Activated CD8-positive, alpha-beta memory T cell treated with anti-CD3 and anti-CD28 coated beads, Interleukin-2, amount 50 U/mL, for 24 hours (primary cell): ENCODE results near the gene MYO15B.
"Not testable (repeated sequence)": the region's sequence is repeated elsewhere in the genome, so short reads cannot be mapped to it uniquely, and the experiment has no call there.

Experiments used
- DNase-seq: peaks from one replicate; pipeline ENCODE4 v3.0.0-alpha.2; 2020; ENCODE audit errors: extremely low read depth

Gene MYO15B

DNA sequence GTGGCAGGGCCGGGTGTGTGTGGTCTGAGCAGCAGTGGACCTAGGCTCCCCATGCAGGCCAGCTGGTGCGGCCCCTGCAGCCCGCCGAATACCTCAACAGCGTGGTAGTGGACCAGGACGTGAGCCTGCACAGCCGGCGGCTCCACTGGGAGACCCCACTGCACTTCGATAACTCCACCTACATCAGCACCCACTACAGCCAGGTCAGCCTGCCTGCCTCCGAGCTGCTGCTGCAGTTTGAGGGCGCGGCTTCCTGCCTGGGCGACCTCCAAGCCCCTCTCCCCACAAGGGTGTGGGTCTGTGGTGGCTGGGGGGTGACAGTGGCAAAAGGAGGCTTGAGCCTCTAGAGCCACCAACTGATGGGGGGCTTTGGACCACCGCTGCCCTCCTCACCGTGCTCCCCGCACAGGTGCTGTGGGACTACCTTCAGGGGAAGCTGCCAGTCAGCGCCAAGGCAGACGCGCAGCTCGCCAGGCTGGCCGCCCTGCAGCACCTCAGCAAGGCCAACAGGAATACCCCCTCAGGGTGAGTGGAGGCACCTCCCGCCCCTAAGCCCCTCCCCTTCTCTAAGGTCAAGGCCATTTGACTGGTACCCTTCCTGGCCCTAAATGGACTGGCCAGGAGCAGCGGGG is 37.2 kb downstream of the MYO15B start:
- DNase-seq: no peak

DNA sequence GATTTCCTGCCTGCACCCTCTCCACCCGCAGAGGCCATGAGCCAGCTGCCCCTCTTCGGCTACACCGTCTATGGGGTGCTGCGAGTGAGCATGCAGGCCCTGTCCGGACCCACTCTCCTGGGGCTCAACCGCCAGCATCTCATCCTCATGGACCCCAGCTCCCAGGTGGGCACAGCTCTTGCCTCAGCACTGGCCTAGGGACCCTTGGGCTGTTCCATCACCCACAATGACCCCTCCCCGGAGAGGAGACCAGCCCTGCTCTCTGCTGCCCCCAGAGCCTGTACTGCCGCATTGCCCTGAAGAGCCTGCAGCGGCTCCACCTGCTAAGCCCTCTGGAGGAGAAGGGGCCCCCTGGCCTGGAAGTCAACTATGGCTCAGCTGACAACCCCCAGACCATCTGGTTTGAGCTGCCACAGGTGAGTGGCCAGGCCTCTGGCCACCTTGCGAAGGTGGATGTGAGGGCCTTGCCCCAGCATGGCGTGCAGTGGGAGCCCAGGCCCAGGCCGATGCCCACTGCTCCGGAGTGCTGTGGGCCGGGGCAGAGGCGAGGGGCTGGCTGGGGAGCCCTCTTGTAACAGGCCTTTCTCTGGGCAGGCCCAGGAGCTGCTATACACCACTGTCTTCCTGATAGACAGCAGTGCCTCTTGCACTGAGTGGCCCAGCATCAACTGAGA is 38.4 kb downstream of the MYO15B start:
- DNase-seq: no peak

DNA sequence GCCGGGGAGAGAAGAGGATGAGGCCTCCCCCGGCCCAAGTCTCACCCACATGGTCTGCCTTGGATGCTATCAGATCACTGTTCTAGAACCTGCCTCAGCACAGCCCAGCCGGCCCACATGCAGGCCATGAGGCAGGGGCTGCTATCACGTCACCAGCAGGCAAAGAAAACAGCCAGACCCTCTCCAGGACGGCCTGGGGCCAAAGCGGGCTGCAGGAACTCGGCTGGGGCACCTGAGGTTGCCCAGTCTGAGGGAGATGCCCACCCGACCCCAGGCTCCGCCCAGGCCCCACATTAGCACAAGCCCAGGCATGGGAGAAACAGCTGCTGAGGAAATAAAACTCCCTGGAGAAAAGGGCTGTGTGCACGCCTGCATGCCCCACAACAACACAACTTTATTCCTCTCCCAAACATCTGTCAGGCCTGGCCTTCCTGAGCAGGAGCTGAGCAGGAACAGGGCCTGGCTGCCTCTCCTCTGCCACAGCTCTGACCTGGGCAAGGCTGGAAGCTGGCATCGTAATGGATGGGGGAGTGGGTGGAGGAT is 39.0 kb downstream of the MYO15B start:
- no peak for DNase-seq

DNA sequence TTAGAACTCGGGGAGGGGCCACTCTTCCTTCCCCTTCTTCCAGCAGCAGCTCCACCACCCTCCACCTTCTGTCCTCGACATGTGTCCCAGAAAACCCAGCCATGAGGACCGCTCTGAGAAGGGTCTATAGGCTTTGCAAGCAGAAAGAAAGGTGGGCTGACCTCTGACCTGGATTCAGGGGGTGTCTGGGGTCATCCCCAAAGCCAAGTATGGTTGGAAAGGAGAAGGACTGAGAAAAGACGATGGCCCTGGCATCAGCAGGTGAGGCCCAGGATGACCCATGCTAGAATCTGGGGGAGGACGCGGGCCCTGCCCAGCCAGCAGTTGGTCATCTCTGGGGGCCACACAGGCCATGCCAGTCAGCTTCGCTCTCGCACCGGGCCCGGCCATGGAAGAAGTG is 39.5 kb downstream of the MYO15B start:
- DNase-seq: no peak

DNA sequence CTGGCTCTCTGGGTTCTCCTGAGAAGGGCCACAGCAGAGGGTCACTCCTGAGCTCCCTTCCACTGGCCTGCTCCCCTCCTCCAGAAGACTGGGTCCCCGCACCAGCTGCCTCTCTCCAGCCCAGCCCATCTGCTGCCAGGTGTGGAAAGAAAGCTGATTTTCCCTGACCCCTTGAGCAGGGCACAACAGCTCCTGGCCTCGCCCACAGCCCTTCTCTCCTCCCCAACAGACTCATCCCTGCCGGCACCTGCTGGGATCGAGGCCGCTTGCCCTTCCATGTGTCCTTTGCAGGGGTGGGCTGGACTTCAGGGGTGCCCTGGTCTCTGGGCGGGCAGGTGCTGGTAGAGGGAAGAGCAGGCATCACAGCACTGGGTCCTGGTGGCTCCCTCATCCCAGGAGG is 40.8 kb downstream of the MYO15B start:
- DNase-seq: no peak

DNA sequence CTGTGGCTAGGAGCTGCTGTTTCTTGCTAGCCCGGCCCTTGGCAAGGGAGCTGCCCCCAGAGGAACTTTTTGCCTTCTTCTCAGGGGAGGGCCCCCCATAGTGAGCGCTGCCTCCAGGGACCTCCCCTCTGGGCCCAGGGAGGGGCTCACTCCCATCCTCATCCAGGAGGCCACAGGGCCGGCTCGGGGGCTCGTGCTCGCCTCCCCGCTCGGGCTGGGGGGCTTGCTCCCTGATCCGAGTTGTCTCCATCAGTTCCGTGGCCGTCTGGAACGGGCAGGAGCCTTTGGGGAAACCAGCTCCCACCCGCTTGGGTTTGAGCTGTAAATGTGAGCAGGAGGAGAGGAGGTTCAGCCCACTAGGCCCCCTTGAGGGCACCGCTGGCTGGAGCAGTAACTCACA is 41.6 kb downstream of the MYO15B start:
- no peak for DNase-seq

DNA sequence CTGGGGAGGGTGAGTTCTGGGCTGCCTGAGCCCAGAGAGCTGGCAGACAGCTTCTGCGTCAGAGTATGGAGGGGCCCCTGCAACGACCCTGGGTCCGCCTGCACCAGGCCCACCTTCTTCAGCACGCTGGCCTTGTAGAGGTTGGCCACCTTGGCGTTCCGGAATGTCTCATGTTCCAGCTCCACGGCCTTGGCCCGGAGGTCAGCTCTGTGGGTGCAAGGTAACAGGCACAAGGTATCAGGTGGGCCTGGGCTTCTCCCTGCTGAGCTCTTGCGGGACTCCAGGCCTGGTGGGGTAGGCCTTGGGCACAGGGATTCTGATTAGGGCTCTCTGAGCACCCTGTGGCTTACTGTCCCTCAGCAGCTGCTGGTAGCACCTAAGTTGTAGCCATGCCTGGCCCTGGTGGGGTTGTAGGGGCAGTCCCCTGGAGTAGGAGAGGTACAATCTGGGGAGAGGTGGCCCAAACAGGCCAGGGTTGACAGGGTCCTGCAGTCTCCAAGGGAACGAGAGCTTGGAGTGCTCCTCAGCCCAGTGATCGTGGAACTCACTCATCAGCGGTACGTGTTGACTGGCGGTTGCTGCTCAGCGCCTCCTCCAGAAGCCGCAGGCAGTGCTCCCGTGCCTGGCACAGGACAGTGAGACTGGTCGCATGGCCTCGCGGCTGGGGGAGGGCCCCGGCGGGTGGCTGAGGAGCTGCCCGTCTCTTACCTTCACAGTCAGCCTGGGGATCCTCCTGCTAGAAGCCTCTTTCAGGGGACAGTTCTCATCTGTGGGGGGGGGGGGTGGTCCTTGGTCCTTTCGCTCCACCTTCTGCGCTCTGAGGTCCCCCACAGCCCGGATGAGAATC is 42.7 kb downstream of the MYO15B start:
- no peak for DNase-seq

DNA sequence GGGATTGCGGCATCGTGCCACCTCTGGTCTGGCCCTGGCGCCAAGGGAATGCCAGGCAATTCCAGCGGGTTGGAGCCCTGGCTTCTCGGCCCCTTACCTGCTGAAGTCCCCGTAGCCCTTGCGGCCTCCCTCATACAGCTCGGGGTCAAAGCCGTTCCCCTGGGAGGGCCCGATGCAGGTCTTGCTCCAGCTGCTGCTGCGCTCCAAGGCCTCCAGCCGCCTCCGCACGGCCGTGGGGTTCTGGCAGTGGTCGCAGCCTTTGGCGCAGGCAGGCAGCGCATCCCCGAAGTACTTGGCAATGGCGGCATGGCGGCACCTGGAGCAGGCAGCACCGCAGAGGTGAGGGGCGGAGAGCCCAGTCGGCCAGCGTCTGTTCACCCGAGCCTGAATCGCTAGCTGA is 43.8 kb downstream of the MYO15B start:
- no peak for DNase-seq

DNA sequence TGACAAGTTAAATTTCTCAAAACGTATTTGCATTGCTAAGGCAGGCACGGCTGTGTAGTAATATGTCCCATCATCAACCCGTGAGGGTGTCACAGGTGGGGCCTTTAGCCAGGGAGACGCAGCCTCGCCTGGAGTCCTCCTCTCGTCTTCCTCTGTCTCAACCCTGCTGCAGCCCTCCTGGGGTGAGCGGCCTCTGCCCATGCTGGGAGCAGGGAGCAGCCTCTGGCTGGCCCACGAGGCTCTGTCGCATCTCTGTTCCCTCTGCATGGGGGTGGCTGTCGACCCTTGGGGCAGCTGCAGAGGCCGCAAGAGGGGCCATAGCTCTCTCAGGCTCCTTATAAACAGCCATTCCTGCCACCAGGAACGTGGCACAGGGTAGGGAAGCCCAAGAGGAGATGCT is 44.8 kb downstream of the MYO15B start:
- no peak for DNase-seq

DNA sequence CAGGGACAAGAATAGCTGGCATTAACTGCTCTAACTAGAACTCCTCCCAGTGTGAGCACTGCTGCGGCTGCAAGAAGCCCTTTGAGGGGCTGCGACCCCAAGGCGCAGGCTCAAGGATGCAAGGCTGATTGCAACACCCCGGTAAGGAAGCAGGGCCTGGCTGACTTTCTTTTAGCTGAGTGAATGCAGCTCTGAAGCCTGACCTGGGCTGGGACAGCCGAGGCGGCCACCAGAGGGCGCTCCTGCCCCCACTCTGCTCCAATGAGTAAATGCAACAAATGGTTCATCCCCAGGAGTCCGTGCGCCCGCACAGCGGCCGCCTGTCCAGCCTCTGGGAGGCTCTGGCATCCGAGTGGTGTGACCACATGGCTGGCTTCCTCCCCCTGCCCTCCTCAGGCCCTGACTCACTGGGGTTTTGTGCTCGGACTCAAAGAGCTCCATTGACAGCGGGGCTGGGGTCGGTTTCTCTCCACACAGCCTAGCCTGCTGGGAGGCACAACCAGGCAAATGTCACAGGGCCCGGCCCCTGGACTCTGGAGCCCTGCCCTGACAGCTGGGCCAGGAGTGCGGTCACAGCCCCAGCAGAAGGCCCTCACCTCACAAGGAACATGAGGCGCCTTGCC is 45.4 kb downstream of the MYO15B start, which contains the start of gene SMIM5:
Gene SMIM5 (plus strand): TSS at position 572 of the 623 bp plus-strand sequence. CDS start 6,768 bp downstream, outside the sequence.
- DNase-seq: peak; percentile 44

DNA sequence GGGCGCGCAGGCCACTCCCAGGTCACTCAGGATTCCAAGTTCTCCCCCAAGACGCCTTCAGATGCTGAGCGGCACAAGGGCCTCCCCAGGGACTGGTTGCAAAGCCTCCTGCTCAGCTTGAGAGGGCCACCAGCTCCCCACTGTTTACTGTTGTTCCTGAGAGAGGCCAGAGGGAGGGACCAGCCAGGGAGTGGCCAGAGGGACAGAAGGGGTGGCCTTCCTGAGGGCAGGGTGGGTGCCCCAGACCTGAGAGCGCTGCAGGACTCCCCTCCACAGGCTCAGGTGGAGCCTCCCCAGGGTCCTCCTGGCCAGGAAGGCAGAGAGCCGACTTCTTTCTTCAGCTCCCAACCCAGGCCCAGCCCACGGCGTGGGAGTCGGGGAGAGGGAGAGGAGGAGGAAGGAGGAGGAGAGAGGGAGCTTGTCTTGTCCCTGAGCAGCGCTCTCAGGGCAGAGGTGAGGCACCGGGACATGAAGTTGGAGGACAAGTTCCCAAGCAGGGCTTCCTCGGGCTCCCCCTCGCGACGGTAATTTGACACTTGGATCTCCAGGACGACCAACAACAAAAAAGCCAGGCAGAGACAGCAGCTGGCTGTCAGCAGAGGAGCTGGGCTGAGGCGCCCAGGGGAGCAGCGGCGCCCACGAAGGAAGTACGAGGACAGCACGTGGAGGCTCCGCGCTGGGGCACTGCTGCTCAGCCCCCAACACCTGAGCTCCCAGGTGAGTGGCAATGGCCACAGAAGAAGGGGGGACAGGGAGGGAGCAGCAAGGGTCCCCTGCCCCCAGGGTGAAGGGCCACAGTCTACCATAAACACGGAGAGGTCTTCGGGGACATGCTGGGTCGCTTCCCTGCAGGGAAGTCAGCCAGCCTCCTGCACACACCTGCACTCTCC is 46.1 kb downstream of the MYO15B start:
- no peak for DNase-seq

DNA sequence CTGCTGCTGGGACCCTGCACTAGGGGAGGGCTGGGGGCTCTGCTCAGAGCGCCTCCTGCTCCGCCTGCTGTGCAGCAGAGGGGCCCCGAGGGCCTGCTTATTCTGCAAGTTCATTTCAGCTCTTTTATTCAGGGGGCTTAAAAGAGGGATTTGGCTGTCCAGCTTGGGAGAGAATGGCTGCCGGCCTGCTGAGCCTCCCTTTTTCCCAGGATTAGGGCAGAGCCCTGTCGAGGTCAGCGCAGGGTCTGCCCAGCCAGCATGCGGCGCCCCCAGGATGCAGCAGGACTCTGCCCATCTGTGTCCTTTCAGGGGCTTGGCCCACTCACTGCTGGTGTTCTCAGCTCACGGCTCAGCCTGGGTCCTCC is 46.8 kb downstream of the MYO15B start:
- no peak for DNase-seq

DNA sequence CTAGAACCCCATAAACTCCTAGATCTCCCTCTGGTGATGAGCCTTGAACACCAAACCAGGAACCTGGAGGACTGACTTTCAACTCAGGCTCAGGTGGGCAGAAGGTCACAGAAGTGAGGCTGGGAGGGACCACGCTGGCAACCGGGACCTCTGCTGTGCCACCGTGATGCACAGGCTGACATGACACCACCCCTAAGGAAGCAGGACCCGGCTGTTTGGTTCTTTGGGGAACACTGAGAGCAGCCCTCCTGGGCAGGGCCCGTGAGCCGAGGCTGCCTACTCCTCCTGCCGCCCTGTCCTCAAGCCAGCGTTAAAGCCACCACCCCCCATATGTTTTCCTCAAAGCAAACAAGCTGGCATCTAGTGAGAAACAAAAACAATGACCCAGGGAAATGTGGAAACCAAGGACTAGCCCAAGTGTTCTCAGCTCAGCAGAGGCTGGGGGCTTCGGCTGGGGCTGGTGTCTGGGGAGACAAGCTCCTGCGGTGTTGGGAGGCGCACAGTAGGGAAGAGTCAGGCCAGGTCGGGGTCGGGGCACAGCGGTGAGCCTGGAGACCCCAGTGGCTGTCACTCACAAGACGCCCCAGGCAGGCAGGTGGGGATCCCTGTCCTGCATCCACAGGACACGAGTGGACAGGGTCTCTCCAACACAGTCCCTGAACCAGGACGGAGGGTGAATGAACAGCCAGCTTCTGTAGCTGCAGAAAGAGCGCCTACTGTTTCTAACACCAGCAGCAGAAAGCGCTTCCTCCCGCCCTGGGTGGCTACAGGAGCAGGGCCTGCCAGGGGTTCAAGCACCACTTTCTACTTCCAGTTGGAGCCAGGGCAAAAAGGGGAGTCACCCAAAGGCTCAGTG is 47.4 kb downstream of the MYO15B start:
- no peak for DNase-seq

DNA sequence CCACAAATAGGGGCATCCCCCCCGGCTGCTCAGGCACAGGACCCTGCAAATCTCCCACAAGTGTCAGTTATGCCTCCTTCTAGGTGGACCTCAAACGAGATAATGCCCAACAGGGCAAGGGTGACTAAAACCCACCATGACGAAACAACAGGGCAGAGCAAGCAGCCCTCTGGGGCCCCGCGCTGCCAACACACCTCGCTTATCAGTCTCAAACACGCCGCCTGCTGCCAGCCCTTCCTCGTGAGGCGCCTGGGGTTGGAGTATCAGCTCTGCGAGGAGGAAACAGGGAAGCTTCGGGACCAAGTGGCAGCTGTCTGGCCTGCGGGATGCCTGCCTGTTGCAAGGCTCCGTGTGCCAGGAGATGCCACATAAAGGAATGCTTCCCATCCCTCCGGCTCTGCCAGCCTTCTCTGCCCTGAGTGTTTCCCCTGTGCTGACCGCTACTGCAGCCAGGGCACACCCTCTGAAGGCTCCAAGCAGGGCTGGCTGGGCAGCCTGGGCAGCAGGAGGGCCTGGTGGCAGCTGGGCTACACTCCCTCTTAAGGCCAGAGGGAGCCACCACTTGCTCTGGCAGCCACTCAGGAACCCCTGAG is 48.1 kb downstream of the MYO15B start:
- DNase-seq: no peak

DNA sequence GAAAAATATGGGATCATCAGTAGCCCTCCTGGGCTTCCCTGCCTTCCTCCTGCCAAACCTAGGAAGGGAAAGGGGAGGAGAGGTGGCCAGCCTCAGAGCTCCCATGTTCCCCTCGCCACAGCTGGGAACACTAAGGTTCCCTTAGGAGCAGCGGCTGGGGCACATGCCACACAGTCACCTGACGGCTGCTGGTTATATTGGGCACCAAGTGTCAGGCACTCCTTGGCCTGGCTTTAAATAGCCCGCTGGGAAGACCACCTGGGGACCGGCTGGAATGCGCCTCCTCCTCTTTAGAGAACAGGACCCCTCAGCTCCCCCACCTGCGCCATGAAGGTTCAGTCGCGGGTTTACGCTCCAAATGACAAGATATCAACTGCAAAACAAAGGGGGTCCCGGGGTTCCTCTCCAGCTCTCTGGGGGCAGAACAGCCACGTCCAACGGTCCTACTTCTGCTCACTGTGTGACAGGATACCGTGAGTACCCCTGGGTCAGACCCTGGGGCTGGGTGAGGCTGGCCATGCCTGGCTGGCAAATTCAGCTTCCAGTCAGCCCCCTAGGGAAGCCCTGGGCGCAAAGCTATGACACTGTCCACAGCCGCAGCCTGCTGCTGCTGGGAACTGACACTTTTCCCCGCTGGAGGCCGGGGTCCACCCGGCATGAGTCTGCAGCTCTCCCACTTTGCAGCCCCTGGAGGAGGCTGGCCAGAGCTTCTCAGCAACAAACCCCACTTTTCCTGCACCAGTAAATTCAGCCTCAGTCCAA is 49.0 kb downstream of the MYO15B start:
- no peak for DNase-seq

DNA sequence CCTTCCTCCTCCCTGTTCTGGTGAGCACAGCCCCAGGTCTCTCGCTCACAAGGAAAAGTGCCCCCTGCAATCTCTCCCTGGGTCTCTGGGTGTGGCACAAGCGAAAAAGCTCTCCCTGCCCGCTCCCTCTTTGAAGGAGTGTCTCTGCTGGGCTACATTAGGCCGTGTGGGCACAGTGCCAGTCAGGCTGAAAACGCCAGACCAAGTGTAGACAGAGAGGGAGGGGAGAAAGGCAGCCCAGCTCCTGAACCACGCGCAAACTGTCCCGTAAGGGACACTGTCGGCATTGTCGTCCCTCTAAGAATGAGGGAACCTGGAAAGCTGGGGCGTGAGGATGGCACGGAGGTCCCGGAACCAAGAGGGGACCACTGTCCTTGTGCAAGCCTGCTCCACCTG is 49.5 kb downstream of the MYO15B start:
- no peak for DNase-seq

DNA sequence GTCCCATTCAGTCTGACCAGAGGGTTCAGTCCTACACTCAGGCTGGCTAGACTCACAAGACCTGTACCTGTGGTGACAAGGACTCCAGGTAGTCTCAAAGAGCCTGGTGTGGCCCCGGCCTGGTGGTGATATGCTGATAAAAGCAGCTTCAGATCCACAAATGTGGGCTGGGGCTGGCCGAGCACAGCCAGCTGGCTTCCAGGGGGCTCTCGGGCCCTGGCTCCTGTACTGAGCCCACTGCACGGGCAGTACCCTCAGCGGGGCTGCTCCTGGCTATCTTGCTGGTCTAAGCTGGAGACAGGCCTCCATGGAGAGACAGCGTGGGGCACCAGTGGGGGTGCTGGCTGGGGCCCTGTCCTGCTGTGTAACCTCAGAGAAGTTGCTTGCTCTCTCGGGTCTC is 50.0 kb downstream of the MYO15B start:
- DNase-seq: no peak

DNA sequence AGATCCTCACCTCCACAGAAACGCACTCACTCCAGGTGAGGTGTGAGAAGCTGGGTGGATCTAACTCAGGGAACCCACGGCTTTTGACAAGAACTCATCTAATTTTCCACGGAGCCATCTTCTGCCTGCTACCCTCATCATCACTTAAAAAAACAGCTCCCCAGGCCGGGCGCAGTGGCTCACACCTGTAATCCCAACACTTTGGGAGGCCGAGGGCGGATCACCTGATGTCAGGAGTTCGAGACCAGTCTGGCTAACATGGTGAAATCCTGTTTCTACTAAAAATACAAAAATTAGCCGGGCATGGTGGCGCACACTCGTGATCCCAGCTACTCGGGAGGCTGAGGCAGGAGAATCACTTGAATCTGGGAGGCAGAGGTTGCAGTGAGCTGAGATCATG is 50.4 kb downstream of the MYO15B start:
- not testable (repeated sequence) for DNase-seq

DNA sequence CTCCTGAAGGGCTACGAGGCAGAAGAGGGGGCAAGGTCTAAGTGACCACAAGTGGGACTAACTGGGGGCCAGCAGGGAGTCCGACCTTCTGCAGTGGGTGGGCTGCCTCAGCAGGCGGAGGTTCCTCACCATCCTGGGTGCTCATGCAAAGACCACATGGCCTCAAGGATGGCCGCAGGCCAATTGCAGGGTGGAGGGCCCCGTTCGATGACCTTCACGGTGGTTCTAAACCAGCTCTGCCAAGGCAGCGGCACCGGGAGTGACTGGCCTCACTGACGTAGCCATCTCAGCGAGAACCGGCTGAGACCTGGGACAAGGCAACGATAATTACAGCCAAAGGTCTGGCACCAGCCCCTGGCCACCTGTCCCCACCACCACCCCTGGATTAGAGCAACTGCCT is 51.3 kb downstream of the MYO15B start:
- DNase-seq: no peak
